ENCODE data around the gene ING4.
A peak's percentile ranks its signal among the peaks of the same experiment; 100 is the strongest.
"Not testable (repeated sequence)": the region's sequence is repeated elsewhere in the genome, so short reads cannot be mapped to it uniquely, and the experiment has no call there.

The ING4 gene

DNA sequence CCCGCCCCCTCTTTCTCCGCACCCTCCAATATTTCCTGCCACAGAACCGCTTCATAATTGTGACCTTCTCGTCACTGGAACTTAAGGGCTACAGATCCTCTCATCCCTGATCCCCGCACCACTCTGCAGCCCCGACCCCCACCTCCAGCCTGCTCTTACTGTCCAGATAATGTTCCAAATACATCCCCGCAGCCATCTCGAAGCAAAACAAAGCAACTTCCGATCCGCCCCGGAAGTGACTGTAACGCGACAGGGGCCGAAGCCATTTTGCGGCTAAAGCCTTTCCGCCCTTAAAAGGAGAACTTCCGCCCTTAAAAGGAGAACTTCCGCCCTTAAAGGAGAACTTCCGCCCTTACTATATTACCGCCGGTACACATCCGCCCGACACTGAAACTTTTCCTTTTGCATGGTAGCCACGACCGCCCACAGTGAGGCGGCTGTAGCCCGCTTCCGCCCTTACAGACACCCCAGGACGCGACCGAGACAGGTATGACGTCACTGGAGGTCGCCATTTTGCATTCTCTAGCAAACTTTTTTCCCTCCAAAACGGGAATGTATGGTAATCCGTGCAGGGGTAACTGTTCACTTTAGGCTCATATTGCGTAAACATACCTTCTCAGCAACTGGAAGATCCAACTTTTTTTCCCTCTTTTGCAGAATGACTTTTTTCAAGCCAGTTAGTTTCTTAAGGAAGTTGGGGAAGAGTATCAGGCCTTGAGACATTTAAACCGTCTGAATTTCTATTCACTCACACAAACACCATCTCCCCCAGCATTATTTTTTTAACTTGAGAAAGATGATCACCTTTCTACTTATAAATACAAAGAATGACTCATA lies at the start of gene ING4:
Gene ING4, minus strand, starts transcription at position 214 of the 837 bp plus-strand sequence. Its CDS starts 18 bp downstream, at position 196.
- DNase-seq = peak; percentile 99

- DNase-seq = no peak
Observed at GRCh38 chr12:6708960-6709394, 46.1 kb upstream of the ING4 start.

GRCh38 chr12:6708351-6708750 lies 45.4 kb upstream of the ING4 start:
- not testable (repeated sequence) for DNase-seq

- peak; percentile 29 for DNase-seq
Observed at GRCh38 chr12:6703631-6704030, 40.7 kb upstream of the ING4 start.

DNA sequence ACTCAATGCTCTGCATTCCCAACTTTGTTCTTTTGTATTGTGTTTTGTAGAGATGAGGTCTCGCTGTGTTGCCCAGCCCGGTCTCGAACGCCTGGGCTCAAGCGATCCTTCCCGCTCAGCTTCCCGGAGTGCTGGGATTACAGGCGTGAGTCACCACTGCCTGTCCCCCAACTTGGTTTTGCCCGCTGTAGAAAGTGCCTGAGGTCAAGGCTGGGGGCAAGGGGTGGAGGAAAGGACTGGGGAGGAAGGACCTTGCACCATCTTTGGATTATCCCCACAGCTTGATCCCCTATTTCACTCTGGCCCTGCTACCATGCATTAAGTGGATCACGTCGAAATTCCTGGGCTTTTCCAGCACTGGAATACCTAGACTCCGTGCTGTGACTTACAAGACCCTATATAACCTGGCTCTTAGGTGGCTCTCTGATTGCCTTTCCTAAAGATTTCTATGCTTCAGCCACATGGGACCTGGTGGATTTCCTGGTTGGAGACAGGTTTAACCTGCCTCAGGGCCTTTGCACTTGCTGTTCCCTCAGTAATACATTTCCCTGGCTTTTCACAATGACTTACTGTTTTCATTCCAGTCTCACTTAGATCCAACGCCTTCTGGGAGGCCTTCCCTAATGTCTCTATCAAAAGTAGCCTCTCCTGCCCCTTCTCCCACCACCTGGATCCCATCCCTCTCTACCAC lies 38.3 kb upstream of the ING4 start:
- no peak for DNase-seq

DNA sequence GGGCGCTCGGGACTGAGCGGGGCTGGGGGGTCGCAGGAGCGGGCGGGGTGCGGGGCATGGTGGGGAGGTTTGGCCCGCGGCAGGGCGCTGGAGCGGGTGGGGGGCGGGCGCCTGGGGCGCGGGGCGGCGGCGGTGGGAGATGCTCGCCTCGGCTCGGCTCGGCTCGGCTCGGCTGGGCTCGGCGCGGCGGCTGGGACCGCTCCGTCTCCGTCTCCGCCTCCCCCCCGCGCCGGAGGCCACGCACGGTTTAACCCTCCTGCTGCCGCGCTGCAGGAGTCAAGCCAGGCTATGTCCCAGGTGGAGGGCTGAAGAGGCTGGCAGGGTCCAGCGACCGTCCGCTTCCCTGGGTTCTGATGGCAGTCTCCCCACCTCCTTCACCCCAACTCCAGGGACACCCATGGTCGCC lies 37.7 kb upstream of the ING4 start, which contains the start of gene PIANP:
Gene PIANP, minus strand, starts transcription at position 170 of the 406 bp plus-strand sequence. CDS start 2,754 bp downstream, outside the sequence.
- peak; percentile 37 for DNase-seq

- peak; percentile 16 for DNase-seq
Observed at GRCh38 chr12:6699989-6700645, 37.2 kb upstream of the ING4 start.

- DNase-seq = no peak
Observed at GRCh38 chr12:6699259-6699988, 36.5 kb upstream of the ING4 start.

DNA sequence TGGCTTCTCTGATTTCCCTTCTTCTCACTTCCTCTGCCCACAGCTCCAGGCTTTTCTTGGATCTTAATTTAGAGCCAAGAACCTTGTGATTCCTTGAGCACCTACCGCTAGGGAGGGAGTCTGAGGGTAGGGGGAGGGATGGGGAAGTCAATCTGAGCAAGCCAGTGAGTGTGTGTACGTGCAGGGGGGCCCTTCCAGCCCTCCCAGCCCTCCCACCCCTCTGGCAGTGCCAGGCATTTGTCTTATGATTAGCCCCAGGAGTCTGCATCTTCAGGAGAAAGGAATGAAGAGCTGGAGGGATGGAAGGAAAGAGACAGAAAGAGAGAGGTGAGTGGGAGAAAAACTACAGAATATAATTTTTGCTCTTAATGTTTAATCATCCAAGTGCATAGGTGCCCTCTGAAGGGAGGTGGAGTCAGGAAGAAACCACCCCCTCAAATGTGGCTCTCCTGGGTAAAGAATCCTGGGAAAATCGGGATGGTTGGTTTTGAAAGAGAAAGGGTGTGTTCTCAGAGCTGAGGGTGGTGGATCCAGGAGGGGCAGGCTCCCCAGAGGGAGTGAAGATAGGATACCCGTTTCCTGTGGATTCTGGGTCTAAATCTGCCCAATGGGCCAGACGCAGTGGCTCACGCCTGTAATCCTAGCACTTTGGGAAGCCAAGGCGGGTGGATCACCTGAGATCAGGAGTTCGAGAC lies 35.6 kb upstream of the ING4 start:
- no peak for DNase-seq

GRCh38 chr12:6697584-6698351 lies 34.8 kb upstream of the ING4 start:
- DNase-seq = peak; percentile 17

GRCh38 chr12:6696690-6697583 lies 34.0 kb upstream of the ING4 start:
- DNase-seq = no peak

DNA sequence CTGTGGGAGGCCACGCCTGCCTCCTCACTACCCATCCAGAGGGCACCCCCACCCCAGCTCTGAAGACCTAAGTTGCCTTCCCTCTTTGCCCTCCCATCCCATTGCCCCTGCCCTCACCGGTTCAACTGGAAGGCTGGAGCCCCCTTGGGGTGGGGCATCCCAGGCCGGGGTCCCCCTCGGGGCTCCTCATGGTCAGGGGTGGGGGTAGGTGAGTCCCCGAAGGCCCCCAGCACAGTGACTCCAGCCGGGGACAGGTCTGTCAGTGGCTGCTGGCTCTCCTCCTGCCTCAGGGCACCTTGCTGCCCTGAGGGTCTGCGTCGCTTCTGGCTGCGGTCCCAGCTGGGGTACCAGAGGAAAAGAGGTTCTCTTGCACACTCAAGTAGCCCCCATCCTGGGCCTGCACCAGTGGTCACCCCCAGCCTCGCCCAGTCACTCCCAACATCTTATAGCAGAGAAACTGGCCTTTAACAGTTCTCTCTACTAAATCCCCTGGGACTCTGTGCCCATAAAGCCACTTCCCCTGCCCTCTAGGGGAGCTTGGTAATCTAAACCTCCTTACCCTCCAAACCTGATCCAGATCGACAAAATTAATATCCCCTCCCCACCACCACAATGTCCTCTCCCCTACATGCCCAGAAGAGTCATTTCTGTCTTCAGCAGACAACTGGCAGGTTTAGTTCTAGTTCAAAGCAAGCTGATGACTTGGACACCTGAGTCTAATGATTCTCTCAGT lies 32.6 kb upstream of the ING4 start:
- no peak for DNase-seq

- no peak for DNase-seq
Observed at GRCh38 chr12:6694701-6695100, 31.8 kb upstream of the ING4 start.

DNA sequence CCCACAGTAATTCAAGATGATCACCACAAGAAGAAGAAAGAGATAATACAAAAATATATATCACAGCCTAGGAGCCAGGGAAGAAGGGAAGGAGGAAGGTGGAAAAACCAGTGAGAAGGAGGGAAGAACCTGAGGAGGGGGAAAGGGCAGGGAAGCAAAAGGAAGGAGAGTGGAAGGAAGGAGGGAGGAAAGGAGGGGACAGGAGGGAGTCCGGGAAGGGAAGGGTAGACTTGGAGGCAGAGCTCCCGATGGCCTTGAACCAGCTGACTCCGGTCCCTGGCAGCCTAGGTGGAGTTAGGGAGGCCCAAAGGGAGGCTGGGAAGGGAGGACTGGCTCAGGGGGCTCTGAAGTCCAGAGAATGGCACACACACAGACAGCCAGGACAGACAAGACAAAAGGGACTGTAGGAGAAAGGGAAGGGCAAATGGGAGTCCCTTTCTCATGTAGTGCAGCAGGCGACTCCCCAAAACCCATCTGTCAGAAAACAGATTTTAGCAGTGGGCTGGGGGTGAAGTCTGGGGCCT lies 31.0 kb upstream of the ING4 start:
- no peak for DNase-seq

- no peak for DNase-seq
Observed at GRCh38 chr12:6692888-6693287, 30.0 kb upstream of the ING4 start.

- no peak for DNase-seq
Observed at GRCh38 chr12:6691473-6691872, 28.6 kb upstream of the ING4 start.

GRCh38 chr12:6688999-6689882 lies 26.3 kb upstream of the ING4 start, which contains the start of gene ZNF384:
TSS of gene ZNF384 (minus strand) at chr12:6689375. CDS start at chr12:6679520, 9,855 bp downstream.
- DNase-seq = peak; percentile 99

DNA sequence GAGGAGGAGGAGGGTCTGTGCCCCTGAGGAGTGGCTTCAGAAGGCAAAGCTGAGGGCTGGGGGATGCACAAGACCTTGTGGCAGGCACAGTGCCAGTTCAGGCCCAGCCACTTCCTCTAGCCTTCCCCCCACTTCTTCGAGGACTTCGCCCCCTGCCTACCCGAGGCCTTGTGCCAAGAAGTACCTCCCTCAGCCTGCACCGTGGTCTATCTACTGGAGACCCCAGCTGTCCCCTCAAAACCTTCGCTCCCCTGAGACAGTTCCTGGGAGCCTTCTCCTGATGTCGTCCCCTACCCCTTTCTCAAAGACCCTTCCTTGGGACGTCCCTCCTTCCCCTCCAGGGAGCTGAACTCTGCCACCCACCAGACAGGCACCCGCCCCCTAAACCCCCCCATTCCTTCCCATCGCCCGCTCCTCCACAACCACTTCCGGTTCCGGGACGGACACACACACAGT lies 25.7 kb upstream of the ING4 start:
- DNase-seq = no peak
